HepG2 (cell line): Measurements from ENCODE around the gene TRIM8. TPM values are rescaled to one million over a fixed set of nuclear protein-coding genes. Genes with fewer than 3 reads are reported as not detected.

Experiments used
- ATF7 ChIP-seq, 2 experiments: fragments of 450-650 bp in 1 of 2; sonication (generic) in 1 of 2; formaldehyde crosslinking in 1 of 2; IDR thresholded peaks; 2 replicates each; pipeline versions ENCODE4 v1.4.0 to v1.6.1; 2016 to 2020; ENCODE audit warnings: antibody characterized with exemption in 1 of 2, mild to moderate bottlenecking in 1 of 2, missing genetic modification reagents in 1 of 2
- CCAR2 ChIP-seq: fragments of 200-400 bp; formaldehyde crosslinking; optimal IDR thresholded peaks from 2 replicates; pipeline ENCODE3; 2018; ENCODE audit warnings: low read depth, mild to moderate bottlenecking, low read length, moderate library complexity
- CEBPB ChIP-seq: IDR thresholded peaks from 2 replicates; pipeline ENCODE4 v1.6.1; 2011; ENCODE audit warnings: low read depth, low read length, improper control_type of control experiment, borderline replicate concordance
- GLMP ChIP-seq: sonication (generic); formaldehyde crosslinking; IDR thresholded peaks from 2 replicates; pipeline ENCODE4 v1.9.0; 2021; ENCODE audit warnings: missing genetic modification reagents, mild to moderate bottlenecking, borderline replicate concordance
- HNRNPL ChIP-seq: fragments of 200-400 bp; formaldehyde crosslinking; IDR thresholded peaks from 2 replicates; pipeline ENCODE4 v1.6.1; 2017; ENCODE audit warnings: mild to moderate bottlenecking, low read depth, low read length
- KAT7 ChIP-seq: IDR thresholded peaks from 2 replicates; pipeline ENCODE4 v1.6.1; 2018; ENCODE audit warnings: borderline replicate concordance, missing compliant biosample characterization
- MXD3 ChIP-seq: IDR thresholded peaks from 2 replicates; pipeline ENCODE4 v1.6.1; 2016; ENCODE audit warnings: mild to moderate bottlenecking, missing biosample characterization, missing genetic modification reagents
- ONECUT2 ChIP-seq: sonication (generic); formaldehyde crosslinking; IDR thresholded peaks from 2 replicates; pipeline ENCODE4 v1.4.0; 2020; ENCODE audit warnings: missing genetic modification reagents
- PHB2 ChIP-seq: fragments of 450-650 bp; IDR thresholded peaks from 2 replicates; pipeline ENCODE4 v1.6.1; 2018; ENCODE audit not compliant: partially characterized antibody
- RARA ChIP-seq: IDR thresholded peaks from 2 replicates; pipeline ENCODE4 v1.6.1; 2016; ENCODE audit warnings: missing genetic modification reagents, missing compliant biosample characterization
- SCMH1 ChIP-seq: sonication (generic); formaldehyde crosslinking; IDR thresholded peaks from 2 replicates; pipeline ENCODE4 v1.9.0; 2021; ENCODE audit warnings: missing genetic modification reagents, mild to moderate bottlenecking, borderline replicate concordance
- SNAPC5 ChIP-seq: sonication (generic); formaldehyde crosslinking; IDR thresholded peaks from 2 replicates; pipeline ENCODE4 v1.8.1; 2023; ENCODE audit warnings: mild to moderate bottlenecking, missing genetic modification reagents, borderline replicate concordance
- STAT6 ChIP-seq: sonication (generic); formaldehyde crosslinking; IDR thresholded peaks from 2 replicates; pipeline ENCODE4 v1.4.0; 2020; ENCODE audit warnings: missing genetic modification reagents, mild to moderate bottlenecking, borderline replicate concordance
- TEAD2 ChIP-seq: sonication (generic); formaldehyde crosslinking; IDR thresholded peaks from 2 replicates; pipeline ENCODE4 v1.9.0; 2021; ENCODE audit warnings: missing genetic modification reagents
- WIZ ChIP-seq: sonication (generic); formaldehyde crosslinking; IDR thresholded peaks from 2 replicates; pipeline ENCODE4 v1.5.1; 2020; ENCODE audit warnings: mild to moderate bottlenecking, missing genetic modification reagents
- ZBTB37 ChIP-seq: sonication (generic); formaldehyde crosslinking; IDR thresholded peaks from 2 replicates; pipeline ENCODE4 v1.4.0; 2020; ENCODE audit warnings: mild to moderate bottlenecking, missing genetic modification reagents
- ZBTB7B ChIP-seq: sonication (generic); formaldehyde crosslinking; IDR thresholded peaks from 2 replicates; pipeline ENCODE4 v1.4.0; 2020; ENCODE audit warnings: missing genetic modification reagents
- ZNF337 ChIP-seq: sonication (generic); formaldehyde crosslinking; IDR thresholded peaks from 2 replicates; pipeline ENCODE4 v1.5.1; 2020; ENCODE audit warnings: missing genetic modification reagents, low read depth, mild to moderate bottlenecking, borderline replicate concordance
- ZNF572 ChIP-seq: sonication (generic); formaldehyde crosslinking; IDR thresholded peaks from 2 replicates; pipeline ENCODE4 v1.5.1; 2020; ENCODE audit warnings: mild to moderate bottlenecking, missing genetic modification reagents
- ZNF589 ChIP-seq: sonication (generic); formaldehyde crosslinking; conservative IDR thresholded peaks from 2 replicates; pipeline ENCODE4 v1.8.0; 2022; ENCODE audit warnings: mild to moderate bottlenecking, moderate library complexity, missing genetic modification reagents
- ZNF629 ChIP-seq: sonication (generic); formaldehyde crosslinking; conservative IDR thresholded peaks from 2 replicates; pipeline ENCODE4 v1.5.0; 2020; ENCODE audit warnings: missing genetic modification reagents
- ZSCAN5A ChIP-seq: sonication (generic); formaldehyde crosslinking; IDR thresholded peaks from 2 replicates; pipeline ENCODE4 v1.8.0; 2022; ENCODE audit warnings: mild to moderate bottlenecking, missing genetic modification reagents, borderline replicate concordance
- polyA plus RNA-seq, 8 experiments: library from polyadenylated mRNA; depleted of rRNA in 3 of 8; stranded (reverse) in 7 of 8; unstranded in 1 of 8; fragments of >200 nt; fragmentation: Illumina TruSeq in 4 of 8; extraction: Trizol in 4 of 8; gene quantifications; 2 replicates each; pipeline versions ENCODE4 v1.2.1 to v1.2.3, GENCODE V29; 2011 to 2016; ENCODE audit warnings: low read depth in 4 of 8, missing spikeins in 1 of 8, mixed read lengths in 1 of 8; ENCODE audit not compliant: insufficient read depth in 1 of 8
- total RNA-seq, 5 experiments: library from RNA; depleted of rRNA; stranded (reverse); fragments of >200 nt; fragmentation: Illumina TruSeq; extraction: Trizol; gene quantifications; 2 replicates each; pipeline ENCODE4 v1.2.3, GENCODE V29; 2016; ENCODE audit warnings: low read depth in 1 of 5

The TRIM8 gene
- total and polyA plus RNA-seq, 2 of the 13 experiments (the other 11 are each of a cell fraction or from before 2014, with no cell fraction given) = 38.9 to 66.5 TPM

- TF ChIP-seq PHB2 = no peak
- no peak for TF ChIP-seq CCAR2
- peak; percentile 75; the same call in 1 of the 2 replicates for TF ChIP-seq KAT7 (CRISPR knock-in tag)
- TF ChIP-seq CEBPB = 0 out of 2 replicates have a peak, but pooled peaks have one; percentile 20
- no peak for TF ChIP-seq SNAPC5 (CRISPR knock-in tag)
- TF ChIP-seq ZNF337 (CRISPR knock-in tag) = no peak
- no peak for TF ChIP-seq GLMP (CRISPR knock-in tag)
- TF ChIP-seq ZBTB7B (CRISPR knock-in tag) = peak; percentile 92
- TF ChIP-seq ZSCAN5A (CRISPR knock-in tag) = no peak
- TF ChIP-seq ONECUT2 (CRISPR knock-in tag) = no peak
- no peak for TF ChIP-seq SCMH1 (CRISPR knock-in tag)
- TF ChIP-seq STAT6 (CRISPR knock-in tag) = no peak
- 0 out of 2 replicates have a peak, but pooled peaks have one; percentile 44 for TF ChIP-seq WIZ (CRISPR knock-in tag)
- no peak for TF ChIP-seq TEAD2 (CRISPR knock-in tag)
- no peak for TF ChIP-seq ZNF589 (CRISPR knock-in tag)
- peak; percentile 37; the same call in 1 of the 2 replicates for TF ChIP-seq ZNF629 (CRISPR knock-in tag)
- TF ChIP-seq ZNF572 = no peak
- TF ChIP-seq RARA (CRISPR knock-in tag) = peak; percentile 90
- no peak; the same call in 1 of the 2 replicates for TF ChIP-seq ZBTB37 (CRISPR knock-in tag)
- TF ChIP-seq HNRNPL = 0 out of 2 replicates have a peak, but pooled peaks have one; percentile 38
- TF ChIP-seq ATF7 (IDR thresholded peaks at IDR 0.05) = no peak
- no peak for TF ChIP-seq ATF7 (CRISPR knock-in tag; IDR thresholded peaks at IDR 0.05)
- TF ChIP-seq MXD3 (CRISPR knock-in tag) = no peak
Measured at GRCh38 chr10:102597131-102597991, 46.9 kb upstream of the TRIM8 start (continued).
